Right ventricle myocardium inferior (tissue), 1 donor: ENCODE measurements around the gene PELI2. TPM values are rescaled to one million over a fixed set of nuclear protein-coding genes. Genes with fewer than 3 reads are reported as not detected.

ENCODE experiments used
- ATAC-seq: fragments of 200-7000 bp; cut with Tn5 transposase; one replicate; pipeline ENCODE4 v1.9.1; 2020; ENCODE audit warnings: mild to moderate bottlenecking, moderate library complexity
- DNase-seq: peaks from one replicate; pipeline ENCODE4 v3.0.0; 2021; ENCODE audit errors: missing footprints
- intact Hi-C: fragments of 100-400 bp; cut with DNase I; formaldehyde crosslinking; loops from one replicate; pipeline ENCODE4 v1.11.0; 2022
- total RNA-seq: library from RNA; stranded (reverse); fragmentation: NEBNext Ultra II Directional; extraction: Animal tissue kit (Norgen Biotek cat#: 25700); gene quantifications from one replicate; pipeline ENCODE4 v1.2.1, GENCODE V29; 2021
- donor health status: DM: no; HTN: yes; CAD: no; lungs with severe emphysema.

The PELI2 gene
- total RNA-seq, 1 donor from 2014 or later: 3.2 TPM

DNA sequence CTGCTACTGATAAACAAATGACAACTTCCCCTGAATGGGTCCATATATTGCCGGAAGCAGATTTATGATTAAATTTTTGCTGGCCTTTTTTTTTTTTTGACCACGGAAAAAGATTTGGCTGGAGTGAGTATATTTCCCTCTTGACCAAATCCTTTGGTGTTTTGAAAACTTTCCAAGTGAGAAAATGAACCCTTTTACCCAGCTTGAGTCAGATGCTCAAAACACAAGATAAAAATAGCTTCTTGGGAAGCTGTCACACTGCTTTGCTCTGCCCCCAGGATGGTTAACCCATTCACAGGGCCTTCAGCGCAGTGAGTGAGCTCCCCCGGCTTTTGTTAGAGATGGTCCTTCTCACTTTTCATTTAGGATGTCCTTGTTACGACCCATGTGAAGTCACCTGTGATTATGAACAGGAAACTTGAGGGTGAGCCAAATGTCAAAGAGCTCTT, 224.3 kb downstream of the PELI2 start:
- intact Hi-C loops: loop anchor here (5.0 to 10.0 kb wide), 3 partner anchors 225 to 635 kb away; partner anchors contain the start of gene PELI2
- DNase-seq (no peak), ATAC-seq (peak; percentile 27)

DNA sequence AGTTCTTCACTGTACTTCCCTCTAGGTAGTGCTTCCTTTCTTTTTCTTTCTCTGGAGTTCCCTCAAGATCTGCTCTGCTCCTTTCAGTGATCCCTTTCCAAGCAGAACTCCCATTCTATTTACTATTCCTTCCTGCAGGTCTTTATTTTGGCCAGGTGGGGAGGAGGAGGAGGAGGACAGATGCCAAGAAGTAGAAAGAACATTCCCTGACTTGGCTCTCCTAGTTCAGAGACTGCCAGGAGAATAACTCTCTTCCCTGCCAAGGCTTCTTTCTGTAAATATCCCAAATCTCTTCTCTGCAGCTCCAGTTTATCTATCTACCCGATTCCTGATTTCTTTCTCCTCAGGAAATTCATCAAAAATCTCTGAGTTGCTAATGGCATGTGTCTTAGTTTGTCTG, 231.7 kb downstream of the PELI2 start:
- DNase-seq (no peak), ATAC-seq (no peak)
- intact Hi-C loops: loop anchor here (10.0 kb wide), 1 partner anchor 615 kb away; no protein-coding TSS in a partner anchor
